H1 (cell line): Measurements from ENCODE around the gene TOM1. TPM values are rescaled to one million over a fixed set of nuclear protein-coding genes. Genes with fewer than 3 reads are reported as not detected.

Experiments used
- CTCF ChIA-PET: fragments of 300-600 bp; sonication (Branson Sonifier 250); formaldehyde crosslinking; loops from one replicate; lab custom pipeline; 2021; ENCODE audit not compliant: partially characterized antibody; lab: Charles Lee
- POLR2A ChIA-PET: fragments of 300-600 bp; sonication (Branson Sonifier 250); formaldehyde crosslinking; loops from one replicate; lab custom pipeline; 2021; ENCODE audit warnings: inconsistent platforms; ENCODE audit not compliant: partially characterized antibody; lab: Charles Lee
- DNase-seq, 2 experiments: peaks; one replicate each; pipeline versions ENCODE4 v3.0.0 to v3.0.0-alpha.2; 2010 to 2022; ENCODE audit warnings: low spot score in 2 of 2, low read depth in 1 of 2, mixed read lengths in 1 of 2
- FAIRE-seq: peaks from 2 replicates; lab custom pipeline; 2011; peaks lifted over from hg19 to GRCh38; lab: Jason Lieb, UNC
- H2AFZ ChIP-seq: 2 replicates; pipeline ENCODE4 v1.8.1; 2012; ENCODE audit warnings: low read length, inconsistent platforms
- H2AK5ac ChIP-seq: 2 replicates; pipeline ENCODE4 v1.6.1; 2013; ENCODE audit warnings: low read depth, low read length
- H2BK120ac ChIP-seq: replicated peaks from 2 replicates; pipeline ENCODE3; 2013; ENCODE audit warnings: low read depth, low read length, inconsistent platforms
- H2BK12ac ChIP-seq: 2 replicates; pipeline ENCODE4 v1.6.1; 2013; ENCODE audit warnings: low read depth, low read length
- H2BK15ac ChIP-seq: 2 replicates; pipeline ENCODE4 v1.6.1; 2013; ENCODE audit warnings: low read length
- H2BK20ac ChIP-seq: 2 replicates; pipeline ENCODE4 v1.6.1; 2013; ENCODE audit warnings: low read length
- H2BK5ac ChIP-seq: 2 replicates; pipeline ENCODE4 v1.6.1; 2013; ENCODE audit warnings: low read depth, low read length
- H3K14ac ChIP-seq: 2 replicates; pipeline ENCODE4 v1.6.1; 2013; ENCODE audit warnings: inconsistent platforms; ENCODE audit not compliant: insufficient read length
- H3K18ac ChIP-seq: 2 replicates; pipeline ENCODE4 v1.6.1; 2013; ENCODE audit warnings: low read length; ENCODE audit errors: extremely low read depth
- H3K23ac ChIP-seq: 2 replicates; pipeline ENCODE4 v1.6.1; 2013; ENCODE audit warnings: inconsistent platforms; ENCODE audit not compliant: insufficient read length
- H3K23me2 ChIP-seq: 2 replicates; pipeline ENCODE4 v1.6.1; 2013; ENCODE audit warnings: low read depth, low read length
- H3K27ac ChIP-seq: 2 replicates; pipeline ENCODE4 v1.6.1; 2011; ENCODE audit warnings: low read depth, low read length, inconsistent platforms
- H3K27me3 ChIP-seq, 4 experiments: replicated peaks in 1 of 4; 1 replicate in 1 of 4; 2 replicates in 3 of 4; pipeline versions ENCODE4 v1.6.1 to v1.8.1; 2011 to 2013; ENCODE audit warnings: low read length in 3 of 4, mild to moderate bottlenecking in 3 of 4, inconsistent platforms in 2 of 4, mixed read lengths in 2 of 4, moderate library complexity in 1 of 4; ENCODE audit not compliant: control insufficient read depth in 3 of 4, insufficient read depth in 3 of 4; ENCODE audit errors: extremely low read depth in 1 of 4
- H3K36me3 ChIP-seq, 4 experiments: 2 replicates each; pipeline versions ENCODE4 v1.6.1 to v1.8.1; 2011 to 2013; ENCODE audit warnings: mild to moderate bottlenecking in 4 of 4, low read length in 3 of 4, moderate library complexity in 2 of 4, control low read depth in 1 of 4, inconsistent platforms in 1 of 4; ENCODE audit not compliant: insufficient read depth in 4 of 4, control insufficient read depth in 2 of 4
- H3K4ac ChIP-seq: replicated peaks from 2 replicates; pipeline ENCODE3; 2013; ENCODE audit warnings: low read length, low read depth, mixed read lengths, inconsistent platforms; ENCODE audit not compliant: insufficient read length
- H3K4me1 ChIP-seq, 4 experiments: replicated peaks in 1 of 4; 1 replicate in 1 of 4; 2 replicates in 3 of 4; pipeline versions ENCODE4 v1.6.1 to v1.8.1; 2011 to 2013; ENCODE audit warnings: low read length in 3 of 4, inconsistent platforms in 2 of 4, mixed read lengths in 1 of 4; ENCODE audit not compliant: insufficient read depth in 4 of 4, control insufficient read depth in 3 of 4
- H3K4me2 ChIP-seq, 2 experiments: 2 replicates each; pipeline versions ENCODE4 v1.6.1 to v1.8.1; 2011 to 2013; ENCODE audit warnings: low read depth in 2 of 2, low read length in 2 of 2, control low read depth in 1 of 2, inconsistent platforms in 1 of 2, mild to moderate bottlenecking in 1 of 2; ENCODE audit not compliant: insufficient read depth in 1 of 2
- H3K4me3 ChIP-seq, 4 experiments: fragments of 200-600, 300-600 bp in 1 of 4; sonication (generic), shearing (Covaris generic), sonication (Bioruptor Twin) in 1 of 4; 2 replicates each; pipeline versions ENCODE4 v1.5.1 to v1.8.1; 2011 to 2016; ENCODE audit warnings: low read length in 4 of 4, low read depth in 3 of 4, control low read depth in 2 of 4, inconsistent platforms in 2 of 4, mild to moderate bottlenecking in 2 of 4, mixed read lengths in 1 of 4, moderate library complexity in 1 of 4; ENCODE audit not compliant: insufficient read depth in 2 of 4; ENCODE audit errors: extremely low read depth in 1 of 4
- H3K56ac ChIP-seq: replicated peaks from 2 replicates; pipeline ENCODE3; 2013; ENCODE audit warnings: low read depth, mild to moderate bottlenecking, mixed read lengths, low read length, inconsistent platforms; ENCODE audit not compliant: insufficient read length
- H3K79me1 ChIP-seq: 2 replicates; pipeline ENCODE4 v1.6.1; 2013; ENCODE audit warnings: low read depth, low read length, control low read depth
- H3K79me2 ChIP-seq, 2 experiments: 2 replicates each; pipeline versions ENCODE4 v1.6.1 to v1.8.1; 2012 to 2013; ENCODE audit warnings: low read length in 2 of 2, mild to moderate bottlenecking in 2 of 2, inconsistent platforms in 1 of 2; ENCODE audit not compliant: insufficient read depth in 2 of 2, control insufficient read depth in 1 of 2
- H3K9ac ChIP-seq, 4 experiments: replicated peaks in 1 of 4; 1 replicate in 1 of 4; 2 replicates in 3 of 4; pipeline versions ENCODE4 v1.6.1 to v1.8.1; 2011 to 2013; ENCODE audit warnings: low read depth in 3 of 4, low read length in 3 of 4, control low read depth in 2 of 4, mild to moderate bottlenecking in 2 of 4, moderate library complexity in 2 of 4, inconsistent platforms in 1 of 4; ENCODE audit errors: extremely low read depth in 1 of 4
- H3K9me3 ChIP-seq, 2 experiments: 2 replicates each; pipeline versions ENCODE4 v1.6.1 to v1.8.1; 2012 to 2013; ENCODE audit warnings: mild to moderate bottlenecking in 2 of 2, moderate library complexity in 2 of 2, control low read depth in 1 of 2, inconsistent platforms in 1 of 2, low read depth in 1 of 2, low read length in 1 of 2, mixed read lengths in 1 of 2; ENCODE audit not compliant: insufficient read depth in 2 of 2
- H4K20me1 ChIP-seq, 2 experiments: replicated peaks in 1 of 2; 2 replicates each; pipeline versions ENCODE3 to v1.8.1; 2011 to 2013; ENCODE audit warnings: inconsistent platforms in 2 of 2, low read length in 2 of 2, mild to moderate bottlenecking in 1 of 2; ENCODE audit not compliant: insufficient read depth in 2 of 2, control insufficient read depth in 1 of 2
- H4K5ac ChIP-seq: 2 replicates; pipeline ENCODE4 v1.6.1; 2013; ENCODE audit warnings: low read length, low read depth, mixed read lengths, inconsistent platforms; ENCODE audit not compliant: insufficient read length
- H4K8ac ChIP-seq: 2 replicates; pipeline ENCODE4 v1.8.0; 2013; ENCODE audit warnings: mild to moderate bottlenecking, moderate library complexity, low read length, inconsistent platforms; ENCODE audit not compliant: insufficient read depth; ENCODE audit errors: extremely low read depth
- H4K91ac ChIP-seq: replicated peaks from 2 replicates; pipeline ENCODE3; 2013; ENCODE audit warnings: low read length, mixed read lengths, inconsistent platforms; ENCODE audit not compliant: insufficient read length
- SP2 ChIP-seq: IDR thresholded peaks from 2 replicates; pipeline ENCODE4 v1.6.1; 2012; ENCODE audit warnings: mild to moderate bottlenecking, low read length, inconsistent platforms
- TAF1 ChIP-seq: IDR thresholded peaks from 2 replicates; pipeline ENCODE4 v1.6.1; 2011; ENCODE audit warnings: mild to moderate bottlenecking, low read depth, low read length
- TBP ChIP-seq: IDR thresholded peaks from 2 replicates; pipeline ENCODE4 v1.6.1; 2011; ENCODE audit warnings: low read depth, low read length, improper control_type of control experiment
- WGBS, 2 experiments: shearing (Covaris generic) in 1 of 2; methylation state at CpG; one replicate each; pipeline versions ENCODE4 v1.1.6 to v1.1.7; 2013 to 2015; ENCODE audit warnings: low lambda C conversion rate in 2 of 2, mixed read lengths in 2 of 2, inconsistent platforms in 1 of 2, low coverage in 1 of 2, missing lambda C conversion rate in 1 of 2; ENCODE audit not compliant: insufficient replicate concordance in 2 of 2, insufficient coverage in 1 of 2, insufficient read length in 1 of 2; ENCODE audit errors: extremely low coverage in 1 of 2, missing lambda C conversion rate in 1 of 2; 5-methylcytosine and 5-hydroxymethylcytosine counted together
- polyA plus RNA-seq, 7 experiments: library from polyadenylated mRNA; depleted of rRNA in 3 of 7; stranded (reverse) in 5 of 7; unstranded in 2 of 7; fragments of >200 nt in 5 of 7; fragments of 200-250 nt in 2 of 7; gene quantifications; 1 replicate in 5 of 7; 2 replicates in 1 of 7; 4 replicates in 1 of 7; pipeline versions ENCODE4 v1.2.1 to v1.2.3, GENCODE V29; 2011 to 2013; ENCODE audit warnings: missing spikeins in 2 of 7, mixed read lengths in 2 of 7
- total RNA-seq: library from RNA; stranded (reverse); fragmentation: NEBNext Ultra II Directional; extraction: Animal tissue kit (Norgen Biotek cat#: 25700); gene quantifications from 2 replicates; pipeline ENCODE4 v1.2.1, GENCODE V29; 2021

Gene TOM1
- total and polyA plus RNA-seq, 2 of the 8 experiments (the other 6 are each of a cell fraction or from before 2014, with no cell fraction given) = 25.1 to 39.2 TPM

- no peak for DNase-seq
These were observed 19.7 kb downstream of the TOM1 start for GRCh38 chr22:35319244-35319985.

More at GRCh38 chr22:35319244-35319985, 19.7 kb downstream of the TOM1 start:
- TF ChIP-seq TBP (no peak), TAF1 (no peak), SP2 (no peak)
- no peak overlapping the region for H3K23ac ChIP-seq
- no peak for FAIRE-seq
- H4K20me1 ChIP-seq = peaks cover 3 to 6% of the 10 kb centered on the region in 2 experiments
- H2BK5ac ChIP-seq = no peak overlapping the region
- 93% methylated on average over 17 of the region's 18 CpGs; no CpG with 5 or more reads in 1 of the 2 experiments for WGBS, 2 experiments
- no peak overlapping the region for H4K91ac ChIP-seq
- no peaks in the 10 kb centered on the region for H3K9me3 ChIP-seq
- no peak overlapping the region for H2BK12ac ChIP-seq
- H3K79me1 ChIP-seq = peaks cover 3% of the 10 kb centered on the region
- H3K4me2 ChIP-seq = no peak overlapping the region
- no peak overlapping the region for H3K27ac ChIP-seq
- no peak overlapping the region for H3K18ac ChIP-seq
- no peak overlapping the region for H2BK120ac ChIP-seq
- H3K56ac ChIP-seq = no peak overlapping the region
- no peak overlapping the region for H2BK15ac ChIP-seq
- CTCF ChIA-PET = no interaction called here
- no peak overlapping the region for H4K5ac ChIP-seq
- H3K36me3 ChIP-seq = peaks cover 0 to 5% (median 4%) of the 10 kb centered on the region in 4 experiments; a peak in 3 of 8 replicates
- POLR2A ChIA-PET = interaction anchor here (1.2 kb wide), 1 partner anchor 92 kb away, joined by 3 read pairs; no protein-coding TSS in a partner anchor
- no peaks in the 10 kb centered on the region; a peak in 3 of 7 replicates for H3K4me1 ChIP-seq
- no peak overlapping the region for H2AFZ ChIP-seq
- H3K14ac ChIP-seq = no peak overlapping the region
- no peak overlapping the region for H3K4ac ChIP-seq
- no peaks in the 10 kb centered on the region for H3K27me3 ChIP-seq
- no peaks in the 10 kb centered on the region for H3K23me2 ChIP-seq
- H2AK5ac ChIP-seq = no peak overlapping the region
- H3K9ac ChIP-seq = no peak overlapping the region
- no peak overlapping the region for H4K8ac ChIP-seq
- H2BK20ac ChIP-seq = no peak overlapping the region
- no peaks in the 10 kb centered on the region for H3K79me2 ChIP-seq
- no peak overlapping the region for H3K4me3 ChIP-seq
